Stimulated activated CD4-positive, alpha-beta T cell treated with anti-CD3 and anti-CD28 coated beads, Interleukin-1b, Interleukin-23, amount 100 ng/mL, for 48 hours (primary cell): ENCODE results near the gene ANKRD18B.
"Not testable (repeated sequence)": the region's sequence is repeated elsewhere in the genome, so short reads cannot be mapped to it uniquely, and the experiment has no call there.

ENCODE experiments used
- DNase-seq: peaks from one replicate; pipeline ENCODE4 v3.0.0-alpha.2; 2020

Gene ANKRD18B

DNA sequence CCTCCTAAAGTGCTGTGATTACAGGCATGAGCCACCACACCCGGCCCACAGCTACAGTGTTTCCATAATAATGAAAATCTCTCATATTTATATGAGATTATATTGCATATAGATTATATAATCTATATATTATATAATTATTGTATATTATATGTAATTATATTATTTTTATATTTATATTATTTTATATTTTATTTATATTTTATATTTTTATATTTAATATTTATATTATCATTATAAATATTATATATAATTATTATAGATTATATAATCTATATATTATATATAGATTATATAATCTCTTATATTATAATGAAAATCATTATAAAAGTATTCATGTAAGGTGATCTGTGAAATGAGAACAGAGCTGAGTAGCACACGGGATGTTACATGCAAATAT, 11.5 kb downstream of the ANKRD18B start:
- DNase-seq = no peak

DNA sequence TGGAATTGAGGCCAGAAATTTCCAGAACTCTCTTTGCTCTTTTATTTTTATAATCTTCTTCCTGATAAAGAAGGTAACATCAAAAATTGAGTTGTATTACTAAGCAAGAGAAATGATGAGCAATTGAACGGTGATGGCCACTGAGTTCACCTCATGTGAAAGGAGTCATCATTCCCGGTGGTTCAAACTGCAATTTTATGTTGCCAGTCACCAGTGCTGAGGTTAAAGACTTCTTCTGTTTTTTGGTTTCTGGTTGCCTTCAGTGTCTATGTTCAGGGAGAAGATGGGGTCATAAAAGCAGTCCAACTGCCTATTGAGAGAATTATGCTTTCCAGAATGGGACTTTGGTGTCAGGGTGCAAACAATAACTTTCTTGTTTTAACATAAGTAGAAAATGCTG, 19.4 kb downstream of the ANKRD18B start:
- not testable (repeated sequence) for DNase-seq

DNA sequence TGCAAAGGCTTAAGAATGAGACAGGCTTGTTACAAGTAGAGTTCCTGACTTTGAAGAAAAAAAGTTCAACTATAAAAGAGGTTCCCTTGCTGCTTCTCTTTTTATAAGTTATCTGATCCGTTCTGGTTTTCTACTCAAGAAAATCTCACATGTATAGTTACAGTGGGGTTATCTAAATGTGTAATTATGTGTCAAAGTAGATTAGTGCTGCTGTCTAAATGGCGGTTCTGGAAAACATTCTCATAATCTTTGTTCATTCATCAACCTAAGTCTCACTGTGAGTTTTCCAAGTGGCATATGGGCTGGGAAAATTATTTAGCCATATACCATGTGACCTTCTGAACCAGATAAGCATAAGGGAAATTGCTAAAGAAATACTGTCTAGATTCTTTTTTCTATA, 21.7 kb downstream of the ANKRD18B start:
- DNase-seq = not testable (repeated sequence)

DNA sequence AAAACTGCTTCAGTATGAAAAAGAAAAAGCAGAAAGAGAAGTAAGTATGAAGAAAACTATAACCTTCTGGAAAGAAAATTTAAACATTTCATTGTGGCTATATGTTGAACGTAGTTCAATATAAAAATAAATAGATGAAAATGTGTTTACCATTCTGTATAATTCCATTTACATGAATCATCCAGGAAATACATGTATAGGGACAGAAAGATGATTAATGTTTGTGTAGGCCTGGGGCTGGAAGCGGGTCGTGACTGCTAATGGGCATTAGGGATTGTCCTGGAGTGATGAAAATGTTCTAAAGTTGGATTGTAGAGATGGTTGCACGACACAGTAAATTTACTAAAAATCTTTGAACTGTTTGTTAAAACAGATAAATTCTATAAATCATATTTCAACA, 24.8 kb downstream of the ANKRD18B start:
- not testable (repeated sequence) for DNase-seq

DNA sequence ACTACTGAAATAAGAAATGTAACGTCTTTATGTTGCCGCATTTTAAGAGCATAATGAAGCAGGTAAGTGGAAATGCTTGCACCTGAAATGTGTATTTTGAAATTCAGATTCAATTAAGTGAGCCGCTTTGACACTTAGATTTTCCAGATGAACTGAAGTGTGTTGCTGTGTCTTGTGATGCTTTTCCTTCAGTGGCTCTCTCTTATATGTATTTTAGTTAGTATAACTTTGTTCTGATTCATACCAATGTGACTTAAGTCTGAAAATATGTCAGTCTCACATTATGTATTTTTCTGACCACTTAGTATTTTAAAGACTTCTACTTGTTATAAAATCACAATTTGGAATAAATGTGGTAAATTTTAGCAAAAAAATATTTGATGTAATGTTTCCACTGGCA, 25.4 kb downstream of the ANKRD18B start:
- DNase-seq = not testable (repeated sequence)

DNA sequence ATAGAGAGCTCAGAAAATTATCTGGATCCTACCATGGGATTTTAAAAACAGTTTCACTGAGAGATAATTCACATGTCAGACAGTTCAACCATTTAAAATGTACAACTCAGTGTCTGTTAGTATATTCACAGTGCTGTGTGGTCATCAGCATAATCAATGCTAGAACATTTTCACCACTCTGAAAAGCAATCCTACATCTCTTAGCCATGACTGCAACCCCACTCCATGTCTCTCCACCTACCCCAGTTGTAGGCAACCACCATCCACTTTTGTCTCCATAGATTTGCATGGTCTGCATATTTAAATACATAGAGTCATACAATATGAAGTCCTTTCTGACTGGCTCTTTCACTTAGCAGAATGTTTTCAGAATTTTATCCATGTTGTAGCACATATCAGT, 27.1 kb downstream of the ANKRD18B start:
- DNase-seq = not testable (repeated sequence)

DNA sequence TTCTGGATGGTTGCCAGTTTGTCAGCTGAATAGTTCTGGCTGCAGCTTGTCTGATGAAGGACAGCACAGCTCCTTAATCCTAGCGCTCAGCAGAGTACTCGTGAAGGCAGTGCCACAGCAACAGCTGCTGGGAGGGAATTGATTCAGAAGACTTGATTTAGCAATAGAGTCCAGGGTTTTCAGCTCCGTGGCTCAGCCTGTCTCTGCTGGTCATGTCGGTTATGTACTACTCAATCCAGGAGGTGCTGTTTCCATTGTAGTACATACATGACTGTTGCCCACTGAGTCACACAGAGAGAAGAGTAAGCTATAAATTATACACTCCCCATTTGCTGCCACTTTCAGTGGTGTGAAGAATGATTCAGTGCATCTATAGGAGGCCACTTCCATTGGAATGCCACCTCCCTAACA, 28.3 kb downstream of the ANKRD18B start:
- DNase-seq = peak; percentile 23

DNA sequence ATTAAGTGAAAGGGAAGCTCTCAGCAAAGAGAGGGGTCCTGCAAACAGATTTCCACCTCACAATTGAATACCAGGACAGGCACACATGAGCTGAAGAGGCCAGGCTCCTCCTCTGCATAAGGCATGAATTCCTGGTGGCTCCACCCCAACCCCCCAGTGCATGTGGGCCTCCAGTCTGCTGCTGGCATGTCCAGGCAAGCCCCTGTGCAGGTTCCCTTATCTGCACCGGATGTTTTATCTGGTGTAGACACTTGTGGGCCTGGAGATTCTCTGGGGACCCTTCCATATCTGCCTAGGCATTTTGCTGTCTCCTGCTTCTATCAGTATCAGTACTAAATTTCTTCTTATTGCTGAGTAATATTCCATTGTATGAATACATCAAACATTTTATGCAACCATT, 36.2 kb downstream of the ANKRD18B start:
- not testable (repeated sequence) for DNase-seq

DNA sequence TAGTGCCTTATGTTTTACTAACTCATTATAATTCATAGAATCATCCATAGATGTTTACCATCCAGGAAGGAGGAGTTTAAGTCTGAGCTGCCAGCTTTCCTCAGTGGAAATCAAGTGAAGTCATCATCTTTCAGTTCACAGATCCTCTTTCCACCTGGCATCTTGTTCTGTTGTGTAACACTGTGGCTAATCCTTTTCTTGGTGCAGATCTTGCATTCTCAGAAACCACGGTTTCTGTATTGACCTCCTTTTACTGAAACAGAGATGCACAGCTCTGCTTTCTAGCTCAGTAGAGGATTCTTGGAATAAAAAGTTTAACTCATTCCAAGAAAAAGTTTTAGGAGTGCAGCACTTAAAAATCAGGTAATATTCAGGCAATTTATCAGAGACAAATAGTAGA, 38.1 kb downstream of the ANKRD18B start:
- DNase-seq = not testable (repeated sequence)

DNA sequence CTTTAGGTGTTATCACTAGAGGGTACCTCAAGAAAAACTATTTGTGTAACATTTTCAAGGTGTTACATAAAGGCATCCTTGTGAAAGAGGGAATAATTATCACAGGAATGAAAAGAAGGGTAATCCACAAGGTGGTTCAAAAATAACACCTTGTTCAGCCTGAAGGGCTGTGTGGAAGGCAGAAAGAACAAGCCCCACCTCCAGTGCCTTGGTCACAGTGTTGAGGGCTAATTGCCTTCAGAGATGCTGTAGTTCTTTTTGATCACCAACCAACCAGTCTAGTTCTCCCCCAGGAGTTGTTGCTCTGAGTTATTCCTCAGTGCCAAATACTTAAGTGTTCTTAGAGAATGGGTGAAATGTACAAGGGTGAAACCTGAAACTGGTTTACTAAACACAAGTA, 43.7 kb downstream of the ANKRD18B start:
- DNase-seq = not testable (repeated sequence)

DNA sequence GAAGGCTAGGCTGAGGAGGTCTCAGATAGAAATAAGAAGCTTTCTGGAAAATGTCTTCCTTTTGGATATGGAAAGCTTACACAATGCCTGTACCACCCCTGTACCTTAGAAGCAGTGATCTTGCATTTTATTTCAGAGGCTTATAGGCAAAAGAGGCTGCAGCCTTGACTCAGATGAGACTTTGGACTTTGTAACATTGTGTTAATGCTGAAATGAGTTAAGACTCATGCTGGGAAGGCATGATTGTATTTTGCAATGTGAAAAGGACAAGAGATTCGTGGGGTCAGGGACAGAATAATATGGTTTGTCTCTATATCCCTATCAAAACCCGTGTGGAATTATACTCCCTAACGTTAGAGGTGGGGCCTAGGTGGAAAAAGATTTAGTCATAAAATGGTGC, 53.7 kb downstream of the ANKRD18B start:
- not testable (repeated sequence) for DNase-seq

DNA sequence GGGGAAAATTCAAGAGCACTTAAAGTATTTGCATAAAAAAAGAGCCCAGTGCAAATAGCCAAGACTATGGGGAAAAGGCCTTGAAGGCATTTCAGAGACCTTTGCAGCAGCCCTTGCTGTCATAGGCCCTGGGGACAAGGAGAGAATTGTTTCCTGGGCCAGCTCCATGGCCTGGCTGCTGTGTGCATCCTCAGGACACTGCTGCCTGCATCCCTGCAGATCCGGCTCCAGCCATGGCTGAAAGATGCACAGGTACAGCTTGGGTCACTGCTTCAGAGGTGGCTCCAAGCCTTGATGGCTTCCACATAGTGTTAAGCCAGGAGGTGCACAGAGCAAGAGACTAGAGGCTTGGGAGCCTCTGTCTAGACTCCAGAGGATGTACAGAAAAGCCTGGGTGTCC, 55.9 kb downstream of the ANKRD18B start:
- not testable (repeated sequence) for DNase-seq

DNA sequence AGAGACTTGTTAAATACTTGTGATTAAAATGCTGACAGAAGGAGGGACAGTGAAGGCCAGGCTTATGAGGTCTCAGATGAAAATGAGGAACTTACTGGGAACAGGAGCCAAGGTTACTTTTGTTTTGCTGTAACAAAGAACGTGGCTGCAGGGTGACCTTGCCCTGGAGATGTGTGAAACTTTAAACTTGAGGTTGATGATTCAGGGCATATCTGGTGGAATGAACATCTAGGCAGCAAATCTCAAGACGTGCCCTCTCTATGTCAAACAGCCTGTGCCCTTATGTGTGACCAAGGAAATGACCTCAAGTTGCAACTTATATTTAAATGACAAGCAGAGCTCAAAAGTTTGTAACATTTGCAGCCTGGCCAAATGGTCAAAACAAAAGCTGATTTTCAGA, 58.6 kb downstream of the ANKRD18B start:
- DNase-seq = not testable (repeated sequence)

DNA sequence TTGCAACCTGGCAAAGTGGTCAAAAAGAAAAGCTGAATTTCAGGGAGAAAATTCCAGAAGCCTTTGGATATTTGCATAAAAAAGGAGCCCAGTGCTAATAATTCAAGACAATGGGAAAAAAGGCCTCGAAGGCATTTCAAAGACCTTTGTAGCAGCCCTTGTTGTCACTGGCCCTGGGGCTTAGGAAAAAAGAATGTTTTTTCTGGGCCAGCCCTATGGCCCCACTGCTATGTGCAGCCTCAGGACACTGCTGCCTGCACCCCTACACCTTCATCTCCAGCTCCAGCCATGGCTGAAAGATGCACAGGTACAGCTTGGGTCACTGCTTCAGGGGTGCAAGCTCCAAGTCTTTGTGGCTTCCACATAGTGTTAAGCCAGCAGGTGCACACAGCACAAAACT, 62.1 kb downstream of the ANKRD18B start:
- not testable (repeated sequence) for DNase-seq

DNA sequence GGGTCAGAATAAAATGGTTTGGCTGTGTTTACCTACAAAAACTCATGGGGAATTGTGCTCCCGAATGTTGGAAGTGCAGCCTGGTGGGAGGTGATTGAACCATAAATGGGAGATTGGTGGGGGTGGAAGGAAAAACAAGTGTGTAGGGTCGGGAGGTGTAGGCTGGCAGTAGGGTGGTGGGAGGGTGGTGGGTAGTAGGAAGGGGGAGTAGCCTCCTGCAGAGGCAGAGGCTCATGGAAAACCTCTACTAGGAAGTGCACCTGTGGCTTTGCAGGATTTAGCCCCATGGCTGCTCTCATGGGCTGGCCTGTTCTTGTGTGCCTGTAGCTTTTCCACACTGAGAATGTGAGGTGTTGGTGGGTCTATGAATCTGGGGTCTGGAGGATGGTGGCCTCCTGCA, 63.7 kb downstream of the ANKRD18B start:
- DNase-seq = not testable (repeated sequence)

DNA sequence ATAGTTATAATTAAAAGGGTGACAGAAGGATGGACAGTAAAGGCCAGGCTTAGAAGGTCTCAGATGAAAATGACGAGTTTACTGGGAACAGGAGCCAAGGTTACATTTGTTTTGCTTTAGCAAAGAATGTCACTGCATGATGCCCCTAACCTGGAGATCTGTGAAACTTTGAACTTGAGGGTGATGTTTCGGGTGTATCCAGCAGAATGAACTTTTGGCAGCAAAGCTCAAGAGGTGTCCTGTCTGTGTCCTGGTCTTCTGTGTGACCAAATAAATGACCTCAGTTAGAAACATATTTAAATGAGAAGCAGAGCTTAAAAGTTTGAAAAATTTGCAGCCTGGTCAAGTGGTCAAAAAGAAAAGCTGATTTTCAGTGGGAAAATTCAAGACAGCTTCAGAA, 64.8 kb downstream of the ANKRD18B start:
- DNase-seq = not testable (repeated sequence)

DNA sequence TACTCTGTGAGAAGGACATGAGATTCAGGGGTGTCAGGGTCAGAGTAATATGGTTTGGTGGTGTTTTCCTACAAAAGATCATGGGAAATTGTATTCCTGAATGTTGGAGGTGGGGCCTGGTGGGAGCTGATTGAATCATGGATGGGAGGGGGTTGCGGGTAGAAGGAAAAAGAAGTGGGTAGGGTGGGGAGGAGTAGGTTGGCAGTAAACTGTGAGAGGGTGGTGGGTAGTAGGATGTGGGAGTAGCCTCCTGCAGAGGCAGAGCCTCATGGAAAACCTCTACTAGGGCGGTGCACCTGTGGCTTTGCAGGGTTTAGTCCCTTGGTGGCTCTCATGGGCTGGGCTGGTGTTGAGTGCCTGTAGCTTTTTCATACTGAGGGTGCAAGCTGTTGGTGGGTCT, 66.8 kb downstream of the ANKRD18B start:
- DNase-seq = not testable (repeated sequence)

DNA sequence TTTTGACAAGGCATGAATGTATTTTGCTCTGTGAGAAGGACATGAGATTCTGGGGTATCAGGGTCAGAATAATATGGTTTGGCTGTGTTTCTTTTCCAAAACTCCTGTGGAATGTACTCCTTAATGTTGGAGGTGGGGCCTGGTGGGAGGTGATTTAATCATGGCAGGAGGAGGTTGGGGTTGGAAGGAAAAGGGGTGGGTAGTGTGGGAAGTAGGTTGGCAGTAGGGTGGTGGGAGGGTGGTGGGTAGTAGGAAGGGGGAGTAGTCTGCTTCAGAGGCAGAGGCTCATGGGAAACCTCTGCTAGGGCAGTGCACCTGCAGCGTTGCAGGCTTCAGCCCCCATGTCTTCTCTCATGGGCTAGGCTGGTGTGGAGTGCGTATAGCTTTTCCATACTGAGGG, 72.9 kb downstream of the ANKRD18B start:
- not testable (repeated sequence) for DNase-seq

DNA sequence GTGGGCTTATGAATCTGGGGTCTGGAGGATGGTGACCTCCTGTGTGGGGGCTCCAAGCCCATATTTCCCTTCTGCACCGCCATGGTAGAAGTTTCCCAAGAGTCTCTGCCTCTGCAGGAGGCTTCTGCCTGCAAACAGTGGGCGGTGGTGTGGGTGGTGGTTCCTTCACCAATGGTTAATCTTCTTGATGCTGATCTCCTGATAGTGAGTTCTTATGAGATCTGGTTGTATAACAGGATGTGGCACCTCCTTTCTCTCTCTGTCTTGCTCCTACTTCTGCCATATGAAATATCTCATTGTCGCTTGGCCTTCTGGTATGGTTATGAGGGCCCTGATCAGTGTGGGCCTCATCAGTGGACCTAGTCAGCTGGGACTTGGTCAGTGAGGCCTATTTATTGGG, 73.3 kb downstream of the ANKRD18B start:
- not testable (repeated sequence) for DNase-seq

DNA sequence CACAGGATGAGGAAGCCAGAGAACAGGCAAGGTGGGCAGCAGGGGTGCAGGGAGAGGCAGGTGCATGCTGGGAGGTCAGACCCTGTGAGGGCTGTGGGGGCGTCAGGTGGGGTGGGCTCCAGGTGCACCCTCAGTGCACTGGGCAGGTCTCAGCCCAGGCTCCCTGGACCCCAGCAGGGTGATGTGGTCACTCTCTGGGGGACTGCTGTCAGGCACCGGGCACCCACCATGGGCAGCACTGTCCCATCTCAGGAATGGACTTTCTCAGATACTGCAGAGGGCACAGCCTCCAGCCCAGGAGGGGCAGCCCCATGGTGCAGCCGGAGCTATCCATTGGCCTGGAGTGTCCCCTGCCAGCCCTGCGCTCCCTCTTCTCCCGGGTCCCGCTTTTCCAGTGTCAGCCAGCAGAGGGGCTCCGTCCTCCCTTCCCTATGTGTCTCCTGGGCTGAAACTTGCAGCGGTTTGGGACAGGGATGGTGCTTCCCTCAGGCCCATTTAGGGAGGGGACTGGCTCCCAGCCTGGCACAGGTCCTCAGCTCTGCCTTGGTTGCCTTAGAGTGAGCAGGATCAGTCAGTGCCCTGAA, 74.8 kb downstream of the ANKRD18B start:
- DNase-seq = not testable (repeated sequence)

DNA sequence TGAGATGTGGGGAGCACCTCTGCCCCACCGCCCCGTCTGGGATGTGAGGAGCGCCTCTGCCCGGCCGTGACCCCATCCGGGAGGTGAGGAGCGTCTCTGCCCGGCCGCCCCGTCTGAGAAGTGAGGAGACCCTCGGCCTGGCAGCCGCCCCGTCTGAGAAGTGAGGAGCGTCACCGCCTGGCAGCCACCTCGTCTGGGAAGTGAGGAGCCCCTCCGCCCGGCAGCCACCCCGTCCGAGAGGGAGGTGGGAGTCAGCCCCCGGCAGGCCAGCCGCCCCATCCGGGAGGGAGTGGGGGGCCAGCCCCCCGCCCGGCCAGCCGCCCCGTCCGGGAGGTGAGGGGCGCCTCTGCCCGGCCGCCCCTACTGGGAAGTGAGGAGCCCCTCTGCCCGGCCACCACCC, 76.9 kb downstream of the ANKRD18B start:
- DNase-seq = not testable (repeated sequence)

DNA sequence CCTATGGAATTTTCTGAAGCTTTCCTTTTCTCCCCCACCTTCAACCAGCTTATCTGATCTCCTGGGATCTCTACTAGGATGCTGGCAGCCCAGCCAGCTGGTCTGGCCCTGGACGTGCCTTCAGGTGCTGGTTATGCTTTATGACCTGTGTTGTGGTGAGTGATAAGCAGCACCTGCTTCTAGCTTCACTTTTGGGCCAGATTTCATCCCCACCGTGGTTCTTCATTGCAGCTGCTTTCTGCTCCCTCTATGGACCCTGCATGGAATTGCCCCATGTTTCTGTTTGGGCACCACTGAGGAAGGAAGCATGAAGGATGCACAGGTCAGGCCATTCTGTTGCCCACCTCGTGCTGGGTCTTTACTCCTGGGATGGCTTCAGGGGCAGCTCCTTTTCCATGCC, 80.2 kb downstream of the ANKRD18B start:
- DNase-seq = not testable (repeated sequence)

DNA sequence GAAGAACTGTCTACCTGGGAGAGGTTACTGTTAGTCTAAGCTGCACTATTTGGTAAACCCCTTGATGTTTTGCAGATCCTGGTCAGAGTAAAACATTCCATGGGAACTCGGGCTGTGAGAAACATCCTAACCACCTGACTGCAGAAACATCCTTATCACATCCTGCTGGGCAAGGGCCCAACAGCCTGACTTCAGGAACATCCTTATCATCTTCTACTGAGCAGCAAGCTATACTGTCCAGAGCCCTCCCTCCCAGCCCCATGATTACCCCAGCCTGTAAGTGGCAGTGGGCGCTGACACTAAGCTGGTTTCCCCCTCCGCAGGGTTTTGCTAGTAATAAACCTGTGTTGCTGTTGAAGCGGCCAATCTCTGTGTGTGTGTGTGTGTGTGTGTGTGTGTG, 80.9 kb downstream of the ANKRD18B start:
- not testable (repeated sequence) for DNase-seq

DNA sequence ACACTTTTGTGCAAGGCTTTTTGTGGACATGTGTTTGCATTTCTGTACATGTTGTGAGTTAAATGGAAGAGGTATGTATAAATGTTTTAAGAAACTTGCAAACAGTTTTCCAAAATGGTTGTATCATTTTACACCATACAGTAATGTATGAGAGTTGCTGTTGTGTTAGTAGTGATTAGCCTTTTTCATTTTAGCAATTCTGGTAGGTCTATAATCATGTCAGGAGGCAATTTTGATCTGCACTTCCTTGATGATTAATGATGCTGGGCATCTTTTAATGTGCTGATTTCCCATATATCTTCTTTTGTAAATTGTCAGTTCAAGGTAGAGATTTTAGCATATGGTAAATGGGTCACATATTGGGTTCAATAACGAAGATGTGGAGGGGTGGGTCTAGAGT, 87.3 kb downstream of the ANKRD18B start:
- no peak for DNase-seq

DNA sequence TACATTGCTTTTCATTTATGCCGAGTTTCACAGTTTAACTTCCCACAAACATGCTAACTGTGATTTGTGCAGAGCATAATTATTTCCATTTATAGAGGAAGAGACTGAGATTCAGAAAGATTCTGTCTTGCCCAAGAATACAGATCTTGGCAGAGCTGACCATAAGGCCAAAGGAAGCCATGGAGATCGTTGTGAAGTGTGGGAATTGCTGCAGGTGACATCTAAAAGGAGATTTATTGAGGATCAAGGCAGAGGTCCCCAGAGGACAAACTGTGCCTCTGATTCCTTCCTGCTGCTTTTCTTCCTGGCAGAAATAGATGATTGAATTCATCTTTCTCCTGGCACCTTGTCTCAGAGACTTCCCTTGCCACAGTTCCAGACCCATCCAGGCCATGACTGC, 88.4 kb downstream of the ANKRD18B start:
- not testable (repeated sequence) for DNase-seq
